HEK293 (cell line): ENCODE measurements around the gene RANBP10.

Experiments used
- EGR2 ChIP-seq: fragments of 450-650 bp; formaldehyde crosslinking; IDR thresholded peaks from 2 replicates; pipeline ENCODE4 v1.5.1; 2016; ENCODE audit warnings: low read depth, missing biosample characterization, missing genetic modification characterization
- ELK4 ChIP-seq: IDR thresholded peaks from 2 replicates; pipeline ENCODE4 v1.6.1; 2011; ENCODE audit warnings: mild to moderate bottlenecking, low read depth, low read length, borderline replicate concordance
- INSM2 ChIP-seq: fragments of 450-650 bp; formaldehyde crosslinking; IDR thresholded peaks from 2 replicates; pipeline ENCODE4 v1.5.1; 2016; ENCODE audit warnings: missing biosample characterization, missing genetic modification characterization
- KLF17 ChIP-seq: fragments of 450-650 bp; formaldehyde crosslinking; IDR thresholded peaks from 2 replicates; pipeline ENCODE4 v1.5.1; 2016; ENCODE audit warnings: missing biosample characterization, missing genetic modification characterization
- OSR2 ChIP-seq: fragments of 450-650 bp; formaldehyde crosslinking; IDR thresholded peaks from 2 replicates; pipeline ENCODE4 v1.5.1; 2016; ENCODE audit warnings: missing biosample characterization, missing genetic modification characterization
- PRDM1 ChIP-seq: fragments of 450-650 bp; formaldehyde crosslinking; IDR thresholded peaks from 2 replicates; pipeline ENCODE4; 2016; ENCODE audit warnings: missing biosample characterization, missing genetic modification characterization
- REST ChIP-seq: fragments of 450-650 bp; formaldehyde crosslinking; IDR thresholded peaks from 2 replicates; pipeline ENCODE4 v1.5.1; 2016; ENCODE audit warnings: missing biosample characterization, missing genetic modification characterization
- TRIM28 ChIP-seq: IDR thresholded peaks from 2 replicates; pipeline ENCODE4 v1.6.1; 2011; ENCODE audit warnings: low read length, control low read depth, borderline replicate concordance
- ZBTB1 ChIP-seq: fragments of 450-650 bp; formaldehyde crosslinking; IDR thresholded peaks from 2 replicates; pipeline ENCODE4 v1.5.1; 2016; ENCODE audit warnings: missing biosample characterization, missing genetic modification characterization
- ZNF148 ChIP-seq: fragments of 450-650 bp; formaldehyde crosslinking; IDR thresholded peaks from 2 replicates; pipeline ENCODE4 v1.5.0; 2017; ENCODE audit warnings: missing biosample characterization, missing genetic modification characterization, borderline replicate concordance
- ZNF202 ChIP-seq: fragments of 450-650 bp; formaldehyde crosslinking; IDR thresholded peaks from 2 replicates; pipeline ENCODE4 v1.5.1; 2016; ENCODE audit warnings: missing biosample characterization, missing genetic modification characterization, borderline replicate concordance
- ZNF223 ChIP-seq: fragments of 450-650 bp; formaldehyde crosslinking; IDR thresholded peaks from 2 replicates; pipeline ENCODE4 v1.5.1; 2016; ENCODE audit warnings: missing biosample characterization, missing genetic modification characterization
- ZNF350 ChIP-seq: fragments of 450-650 bp; formaldehyde crosslinking; IDR thresholded peaks from 2 replicates; pipeline ENCODE4 v1.5.0; 2017; ENCODE audit warnings: missing biosample characterization, mild to moderate bottlenecking, missing genetic modification characterization
- ZNF366 ChIP-seq: fragments of 450-650 bp; formaldehyde crosslinking; conservative IDR thresholded peaks from 2 replicates; pipeline ENCODE4 v1.5.1; 2016; ENCODE audit warnings: missing biosample characterization, missing genetic modification characterization
- ZNF398 ChIP-seq: fragments of 450-650 bp; formaldehyde crosslinking; IDR thresholded peaks from 2 replicates; pipeline ENCODE4 v1.5.1; 2017; ENCODE audit warnings: missing biosample characterization, missing genetic modification characterization
- ZNF48 ChIP-seq: fragments of 450-650 bp; formaldehyde crosslinking; IDR thresholded peaks from 2 replicates; pipeline ENCODE4 v1.5.1; 2016; ENCODE audit warnings: missing biosample characterization, missing genetic modification characterization
- ZNF514 ChIP-seq: fragments of 450-650 bp; formaldehyde crosslinking; IDR thresholded peaks from 2 replicates; pipeline ENCODE4 v1.5.1; 2016; ENCODE audit warnings: missing biosample characterization, missing genetic modification characterization
- ZNF530 ChIP-seq: fragments of 450-650 bp; formaldehyde crosslinking; IDR thresholded peaks from 2 replicates; pipeline ENCODE4 v1.5.1; 2016; ENCODE audit warnings: low read depth, missing biosample characterization, missing genetic modification characterization
- ZNF544 ChIP-seq: fragments of 450-650 bp; formaldehyde crosslinking; IDR thresholded peaks from 2 replicates; pipeline ENCODE4 v1.5.0; 2017; ENCODE audit warnings: missing biosample characterization, missing genetic modification characterization
- ZNF561 ChIP-seq: fragments of 450-650 bp; IDR thresholded peaks from 2 replicates; pipeline ENCODE4 v1.5.1; 2018; ENCODE audit warnings: missing biosample characterization, missing genetic modification characterization, borderline replicate concordance
- ZNF585B ChIP-seq: fragments of 450-650 bp; formaldehyde crosslinking; IDR thresholded peaks from 2 replicates; pipeline ENCODE4 v1.5.1; 2016; ENCODE audit warnings: missing biosample characterization, missing genetic modification characterization
- ZNF596 ChIP-seq: fragments of 450-650 bp; IDR thresholded peaks from 2 replicates; pipeline ENCODE4 v1.5.0; 2018; ENCODE audit warnings: missing biosample characterization, mild to moderate bottlenecking, missing genetic modification characterization, moderate library complexity
- ZNF626 ChIP-seq: fragments of 450-650 bp; sonication (Bioruptor Pico); formaldehyde crosslinking; IDR thresholded peaks from 2 replicates; pipeline ENCODE4 v1.5.1; 2018; ENCODE audit warnings: missing biosample characterization, missing genetic modification characterization, inconsistent platforms
- ZNF645 ChIP-seq: fragments of 450-650 bp; formaldehyde crosslinking; IDR thresholded peaks from 2 replicates; pipeline ENCODE4; 2016; ENCODE audit warnings: missing biosample characterization, missing genetic modification characterization
- ZNF658 ChIP-seq: fragments of 450-650 bp; formaldehyde crosslinking; IDR thresholded peaks from 2 replicates; pipeline ENCODE4; 2016; ENCODE audit warnings: missing biosample characterization, missing genetic modification characterization
- ZSCAN30 ChIP-seq: fragments of 450-650 bp; IDR thresholded peaks from 2 replicates; pipeline ENCODE4 v1.5.1; 2018; ENCODE audit warnings: missing biosample characterization, mild to moderate bottlenecking, missing genetic modification characterization, moderate library complexity
- ZXDB ChIP-seq: fragments of 450-650 bp; formaldehyde crosslinking; IDR thresholded peaks from 2 replicates; pipeline ENCODE4 v1.5.1; 2016; ENCODE audit warnings: missing biosample characterization, missing genetic modification characterization

RANBP10 gene

GRCh38 chr16:67806428-67807147 lies at the start of gene RANBP10, which contains the start of gene TSNAXIP1 (continued):
- TF ChIP-seq ZBTB1 (no peak), ZNF148 (tag by site-specific recombination) (no peak), ZNF585B (no peak), KLF17 (tag by site-specific recombination) (no peak), ZNF561 (tag by site-specific recombination) (no peak), PRDM1 (no peak), ZNF530 (no peak), ZNF544 (tag by site-specific recombination) (no peak), REST (tag by site-specific recombination) (no peak), ZNF223 (tag by site-specific recombination) (no peak), ZNF596 (tag by site-specific recombination) (no peak), ZNF645 (no peak), ZSCAN30 (peak; percentile 81), ZNF626 (no peak), ZNF350 (tag by site-specific recombination) (no peak), ZNF202 (tag by site-specific recombination) (no peak), INSM2 (tag by site-specific recombination) (no peak), ZNF366 (tag by site-specific recombination) (peak; percentile 77), ZNF48 (tag by site-specific recombination) (no peak), OSR2 (tag by site-specific recombination) (0 out of 2 replicates have a peak, but pooled peaks have one; percentile 20), TRIM28 (no peak), ZXDB (peak; percentile 79; the same call in 1 of the 2 replicates), ZNF658 (tag by site-specific recombination) (no peak), EGR2 (tag by site-specific recombination) (0 out of 2 replicates have a peak, but pooled peaks have one; percentile 14), ZNF398 (tag by site-specific recombination) (no peak), ELK4 (no peak), ZNF514 (tag by site-specific recombination) (no peak)
